ENCODE measurements around the gene PIGB.
"Not testable (repeated sequence)": the region's sequence is repeated elsewhere in the genome, so short reads cannot be mapped to it uniquely, and the experiment has no call there.

The PIGB gene

GRCh38 chr15:55281517-55282228 is 37.3 kb upstream of the PIGB start:
- no peak for TF ChIP-seq CTCF (conservative IDR thresholded peaks at IDR 0.05)
- H3K27ac ChIP-seq: no peak overlapping the region

- no peak for TF ChIP-seq CTCF (conservative IDR thresholded peaks at IDR 0.05)
- H3K27ac ChIP-seq: no peak overlapping the region
These were observed 36.7 kb upstream of the PIGB start for GRCh38 chr15:55282284-55282833.

- no peak for TF ChIP-seq CTCF (conservative IDR thresholded peaks at IDR 0.05)
- H3K27ac ChIP-seq: no peak overlapping the region; the same call in 1 of the 2 replicates
These were observed 35.5 kb upstream of the PIGB start for GRCh38 chr15:55283379-55284147.

GRCh38 chr15:55284426-55284825 is 34.6 kb upstream of the PIGB start:
- no peak for TF ChIP-seq CTCF (conservative IDR thresholded peaks at IDR 0.05)
- H3K27ac ChIP-seq: no peak overlapping the region; the same call in 1 of the 2 replicates

- H3K27ac ChIP-seq: not testable (repeated sequence)
These were observed 32.4 kb upstream of the PIGB start for GRCh38 chr15:55286442-55287189.

GRCh38 chr15:55288006-55288717 is 30.9 kb upstream of the PIGB start:
- H3K27ac ChIP-seq: no peak overlapping the region

More at GRCh38 chr15:55288006-55288717, 30.9 kb upstream of the PIGB start:
- no peak for TF ChIP-seq CTCF (conservative IDR thresholded peaks at IDR 0.05)
